ENCODE data around the gene INHBA. TPM values are rescaled to one million over a fixed set of nuclear protein-coding genes. Genes with fewer than 3 reads are reported as not detected.

The INHBA gene
- total RNA-seq, result under 1 TPM; 0.12 to 0.25 TPM

GRCh38 chr7:41702635-41703371 lies at the start of gene INHBA:
Gene INHBA (minus strand): TSS chr7:41703090. CDS start chr7:41700374, 2,716 bp downstream.

